Right atrium auricular region (tissue), 2 donors: ENCODE data around the gene NECAB3. TPM values are rescaled to one million over a fixed set of nuclear protein-coding genes. Genes with fewer than 3 reads are reported as not detected.

Experiments used
- DNase-seq: peaks from one replicate; pipeline ENCODE4 v3.0.0-alpha.2; 2019; ENCODE audit warnings: low spot score
- H3K27ac ChIP-seq, 2 donors: fragments of 200-600 bp; sonication (generic); 1 replicate in 1 of 2; 2 replicates in 1 of 2; pipeline ENCODE4 v1.5.1; 2016 to 2019
- H3K27me3 ChIP-seq, 2 donors: fragments of 200-600 bp; sonication (generic); one replicate each; pipeline versions ENCODE4 v1.5.1 to v1.6.0; 2017 to 2019
- H3K36me3 ChIP-seq: fragments of 200-600 bp; sonication (generic); one replicate; pipeline ENCODE4 v1.5.1; 2016
- H3K4me1 ChIP-seq, 2 donors: fragments of 200-600 bp; sonication (generic); one replicate each; pipeline versions ENCODE4 v1.5.1 to v1.6.0; 2017 to 2019
- H3K4me3 ChIP-seq, 2 donors: fragments of 200-600 bp; sonication (generic); 1 replicate in 1 of 2; 2 replicates in 1 of 2; pipeline ENCODE4 v1.5.1; 2017 to 2019; ENCODE audit warnings: mild to moderate bottlenecking in 1 of 2, moderate library complexity in 1 of 2
- H3K9me3 ChIP-seq, 2 donors: fragments of 200-600 bp; sonication (generic); one replicate each; pipeline ENCODE4 v1.5.1; 2019
- total RNA-seq, 2 donors: library from RNA; depleted of rRNA; stranded (reverse); fragments of >200 nt; gene quantifications; one replicate each; pipeline ENCODE4 v1.1.0, GENCODE V29; 2016
- TF ChIP-seq, protein P1 (sequence below), 2 donors: fragments of 200-600 bp; sonication (generic); IDR thresholded peaks; one replicate each; pipeline ENCODE4 v1.5.1; 2019; ENCODE audit warnings: antibody characterized with exemption in 2 of 2

NECAB3 gene
- total RNA-seq, 2 donors from 2014 or later, result 81.7 to 88.4 TPM

DNA sequence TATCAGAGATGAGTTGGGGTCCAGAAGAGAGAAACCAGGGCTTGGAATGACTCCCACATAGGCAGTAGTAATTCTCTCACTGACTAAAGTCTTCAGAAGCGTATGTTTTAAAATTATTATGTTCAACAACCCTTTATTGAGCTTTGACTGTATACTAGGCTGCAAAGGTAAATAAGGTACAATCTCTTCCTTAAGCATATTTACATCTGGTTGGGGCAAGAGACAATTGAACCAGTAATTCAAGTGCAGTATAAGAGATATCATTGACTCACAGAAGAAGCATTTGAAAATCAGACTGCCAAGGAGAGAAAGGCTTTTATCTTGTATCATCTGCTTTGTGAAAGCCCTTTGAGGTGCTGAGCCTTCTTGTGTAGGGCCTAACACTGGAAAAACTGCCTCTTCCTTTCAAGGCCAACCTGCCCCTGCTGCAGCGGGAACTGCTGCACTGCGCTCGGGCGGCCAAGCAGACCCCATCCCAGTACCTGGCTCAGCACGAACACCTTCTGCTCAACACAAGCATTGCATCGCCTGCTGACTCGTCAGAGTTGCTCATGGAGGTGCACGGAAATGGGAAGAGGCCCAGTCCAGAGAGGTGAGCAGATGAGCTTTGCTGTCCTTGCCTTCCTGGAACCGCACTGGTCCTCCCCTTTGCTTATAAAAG lies 51.4 kb downstream of the NECAB3 start:
- Histone ChIP-seq H3K9me3 (no peaks in the 10 kb centered on the region), H3K4me3 (no peak overlapping the region), H3K27ac (no peak overlapping the region), H3K27me3 (no peaks in the 10 kb centered on the region), H3K36me3 (peaks cover 10% of the 10 kb centered on the region), H3K4me1 (no peaks in the 10 kb centered on the region)
- TF ChIP-seq, protein P1, sequence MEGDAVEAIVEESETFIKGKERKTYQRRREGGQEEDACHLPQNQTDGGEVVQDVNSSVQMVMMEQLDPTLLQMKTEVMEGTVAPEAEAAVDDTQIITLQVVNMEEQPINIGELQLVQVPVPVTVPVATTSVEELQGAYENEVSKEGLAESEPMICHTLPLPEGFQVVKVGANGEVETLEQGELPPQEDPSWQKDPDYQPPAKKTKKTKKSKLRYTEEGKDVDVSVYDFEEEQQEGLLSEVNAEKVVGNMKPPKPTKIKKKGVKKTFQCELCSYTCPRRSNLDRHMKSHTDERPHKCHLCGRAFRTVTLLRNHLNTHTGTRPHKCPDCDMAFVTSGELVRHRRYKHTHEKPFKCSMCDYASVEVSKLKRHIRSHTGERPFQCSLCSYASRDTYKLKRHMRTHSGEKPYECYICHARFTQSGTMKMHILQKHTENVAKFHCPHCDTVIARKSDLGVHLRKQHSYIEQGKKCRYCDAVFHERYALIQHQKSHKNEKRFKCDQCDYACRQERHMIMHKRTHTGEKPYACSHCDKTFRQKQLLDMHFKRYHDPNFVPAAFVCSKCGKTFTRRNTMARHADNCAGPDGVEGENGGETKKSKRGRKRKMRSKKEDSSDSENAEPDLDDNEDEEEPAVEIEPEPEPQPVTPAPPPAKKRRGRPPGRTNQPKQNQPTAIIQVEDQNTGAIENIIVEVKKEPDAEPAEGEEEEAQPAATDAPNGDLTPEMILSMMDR (IDR thresholded peaks at IDR 0.05), result no peak
- no peak for DNase-seq

DNA sequence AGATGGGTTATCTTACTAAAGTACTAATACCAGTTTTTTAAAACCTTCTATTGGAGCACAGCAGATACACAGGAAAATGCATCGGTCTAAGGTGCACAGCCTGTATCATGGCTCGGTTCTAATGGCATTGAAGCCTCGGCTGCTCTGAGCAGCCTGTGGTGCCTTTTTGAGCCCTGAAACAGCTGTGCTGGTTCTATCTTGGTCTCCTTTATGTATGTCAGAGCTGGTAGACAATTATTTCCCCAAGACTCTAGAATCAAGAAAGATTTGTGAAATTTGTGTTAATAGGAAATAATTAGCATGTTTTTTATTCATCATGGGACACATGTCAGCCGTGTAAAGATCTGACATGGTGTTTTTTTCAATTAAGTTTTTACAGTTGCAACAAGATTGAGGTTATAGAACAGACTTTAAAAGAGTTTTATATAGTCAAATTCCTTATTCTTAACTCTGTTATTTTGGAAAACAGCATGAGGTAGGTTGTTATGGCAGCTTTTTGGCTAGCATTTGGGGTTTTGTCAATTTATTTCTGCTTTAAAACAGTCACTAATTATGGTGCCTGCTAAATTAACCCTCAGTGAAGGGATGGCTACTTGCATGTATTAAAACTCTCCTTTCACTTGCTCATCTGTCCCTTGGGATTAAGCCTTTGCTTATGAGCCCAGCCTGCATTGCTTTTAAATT lies 52.4 kb downstream of the NECAB3 start:
- H3K4me1 ChIP-seq, result no peaks in the 10 kb centered on the region
- H3K36me3 ChIP-seq, result peaks cover 9% of the 10 kb centered on the region
- H3K9me3 ChIP-seq, result no peaks in the 10 kb centered on the region
- DNase-seq, result no peak
- H3K27me3 ChIP-seq, result no peaks in the 10 kb centered on the region
- H3K4me3 ChIP-seq, result no peak overlapping the region
- H3K27ac ChIP-seq, result no peak overlapping the region
- TF ChIP-seq, protein P1 (IDR thresholded peaks at IDR 0.05), result no peak

DNA sequence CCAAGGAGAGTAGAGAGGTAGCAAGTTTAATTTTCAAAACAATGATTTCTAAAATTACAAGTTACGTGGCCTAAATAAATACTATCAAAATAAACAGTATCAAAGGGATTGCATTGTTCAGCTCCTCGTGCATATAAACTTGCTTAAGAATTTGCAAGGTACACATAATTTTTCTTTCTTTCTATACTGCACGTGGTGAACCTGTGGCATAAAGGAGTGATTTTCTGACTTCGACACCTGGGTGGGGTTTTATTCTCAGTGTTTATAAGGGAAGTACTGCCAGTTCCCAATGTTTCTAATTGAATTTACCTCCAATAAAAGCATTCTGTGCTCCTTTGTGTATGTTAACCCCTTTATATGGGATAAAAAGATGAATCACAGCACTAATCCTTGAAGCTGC lies 62.2 kb downstream of the NECAB3 start:
- Histone ChIP-seq H3K36me3 (peaks cover 39% of the 10 kb centered on the region), H3K4me1 (no peaks in the 10 kb centered on the region), H3K4me3 (no peak overlapping the region), H3K9me3 (no peaks in the 10 kb centered on the region), H3K27me3 (no peaks in the 10 kb centered on the region), H3K27ac (no peak overlapping the region)
- TF ChIP-seq, protein P1 (IDR thresholded peaks at IDR 0.05), result no peak
- no peak for DNase-seq

DNA sequence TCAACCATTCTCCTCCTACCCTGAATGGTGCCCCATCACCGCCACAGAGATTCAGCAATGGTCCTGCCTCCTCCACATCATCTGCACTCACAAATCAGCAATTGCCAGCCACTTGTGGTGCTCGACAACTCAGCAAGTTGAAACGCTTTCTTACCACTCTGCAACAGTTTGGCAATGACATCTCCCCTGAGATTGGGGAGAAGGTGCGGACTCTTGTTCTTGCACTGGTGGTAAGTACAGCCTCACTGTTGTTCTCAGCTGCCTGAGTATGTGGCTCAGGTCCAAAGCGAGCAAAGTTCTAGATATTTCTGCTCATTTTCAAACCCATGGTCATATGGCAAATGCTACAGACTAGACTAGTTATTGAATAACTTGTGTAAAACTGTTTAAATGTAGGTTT lies 63.1 kb downstream of the NECAB3 start:
- Histone ChIP-seq H3K9me3 (no peaks in the 10 kb centered on the region), H3K36me3 (peaks cover 41% of the 10 kb centered on the region), H3K4me3 (no peak overlapping the region), H3K27ac (no peak overlapping the region), H3K27me3 (no peaks in the 10 kb centered on the region), H3K4me1 (no peaks in the 10 kb centered on the region)
- no peak for DNase-seq
- TF ChIP-seq, protein P1 (IDR thresholded peaks at IDR 0.05), result no peak

DNA sequence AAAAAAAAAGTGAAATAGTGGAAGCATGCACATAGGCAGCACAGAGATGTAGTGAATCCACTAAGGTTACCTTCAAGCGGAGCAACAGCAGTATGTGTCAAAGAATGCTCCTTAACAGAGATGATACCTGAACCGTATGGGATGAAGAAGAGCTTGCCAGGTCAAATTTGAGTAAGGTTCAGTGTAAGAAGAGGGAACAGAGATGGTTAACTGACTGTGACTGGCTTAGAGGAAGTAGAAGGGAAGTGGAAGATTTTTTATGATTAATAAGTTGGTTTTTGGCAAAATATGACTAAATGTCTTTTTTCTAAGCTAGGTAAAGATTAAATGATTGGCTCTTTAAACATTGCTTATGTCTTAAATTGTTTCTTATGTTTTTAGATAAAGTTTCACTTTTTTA lies 64.7 kb downstream of the NECAB3 start:
- no peaks in the 10 kb centered on the region for H3K9me3 ChIP-seq
- no peak overlapping the region for H3K4me3 ChIP-seq
- TF ChIP-seq, protein P1 (IDR thresholded peaks at IDR 0.05), result no peak
- H3K27me3 ChIP-seq, result no peaks in the 10 kb centered on the region
- DNase-seq, result no peak
- peaks cover 30% of the 10 kb centered on the region for H3K36me3 ChIP-seq
- H3K27ac ChIP-seq, result no peak overlapping the region
- peaks cover 0 to 5% of the 10 kb centered on the region in 2 donors for H3K4me1 ChIP-seq

Other genes with a start within 250 kb of the NECAB3 start
- gene SNTA1, start 230.7 kb downstream of the NECAB3 start, total RNA-seq, result 100 to 1,000 TPM; 183 to 295 TPM
- 10 to 100 TPM in 1 of 2 donors, 1 to 10 TPM in 1; 9.8 to 10.4 TPM for gene CBFA2T2, start 184.3 kb downstream of the NECAB3 start, total RNA-seq
- not detected for gene C20orf144, start 12.1 kb downstream of the NECAB3 start, total RNA-seq
- under 1 TPM; 0.33 to 0.79 TPM for gene ACTL10, start 7.5 kb downstream of the NECAB3 start, total RNA-seq
- gene E2F1, start 12.0 kb upstream of the NECAB3 start, total RNA-seq, result under 1 TPM; 0.31 to 0.33 TPM
- 1 to 10 TPM; 4.5 to 9.8 TPM for gene PXMP4, start 45.9 kb upstream of the NECAB3 start, total RNA-seq
- 1 to 10 TPM; 1.0 to 1.8 TPM for gene ZNF341, start 57.6 kb upstream of the NECAB3 start, total RNA-seq
- 10 to 100 TPM; 57.0 to 79.5 TPM for gene CHMP4B, start 136.9 kb upstream of the NECAB3 start, total RNA-seq